Adrenal gland (tissue), 12 donors: ENCODE results near the gene CASTOR1. TPM values are rescaled to one million over a fixed set of nuclear protein-coding genes. Genes with fewer than 3 reads are reported as not detected.

Source experiments
- DNase-seq, 7 donors: peaks; one replicate each; pipeline ENCODE4 v3.0.0-alpha.2; 2019 to 2020
- H3K27ac ChIP-seq, 5 donors: fragments of 200-600 bp; sonication (generic) in 4 of 5; 1 replicate in 3 of 5; 2 replicates in 2 of 5; pipeline versions ENCODE4 v1.5.1 to v1.8.0; 2016 to 2020; ENCODE audit warnings: mild to moderate bottlenecking in 1 of 5
- H3K27me3 ChIP-seq: fragments of 200-600 bp; 2 replicates; pipeline ENCODE4 v1.8.0; 2021
- H3K36me3 ChIP-seq, 2 donors: fragments of 200-600 bp; replicated peaks in 1 of 2; 1 replicate in 1 of 2; 2 replicates in 1 of 2; pipeline versions ENCODE4 v1.5.1 to v1.8.0; 2018 to 2022
- H3K4me1 ChIP-seq, 2 donors: fragments of 200-600 bp; replicated peaks in 1 of 2; 1 replicate in 1 of 2; 2 replicates in 1 of 2; pipeline versions ENCODE4 v1.5.1 to v1.8.0; 2018 to 2021
- H3K4me3 ChIP-seq, 4 donors: fragments of 200-600 bp; sonication (generic) in 3 of 4; one replicate each; pipeline ENCODE4 v1.5.1; 2016 to 2018
- H3K9me3 ChIP-seq, 3 donors: fragments of 200-600 bp; sonication (generic) in 1 of 3; replicated peaks in 1 of 3; 1 replicate in 2 of 3; 2 replicates in 1 of 3; pipeline versions ENCODE4 v1.5.1 to v1.8.0; 2016 to 2021
- POLR2A ChIP-seq, 2 donors: fragments of 450-650 bp; IDR thresholded peaks; one replicate each; pipeline ENCODE4 v1.6.1; 2017; ENCODE audit warnings: antibody characterized with exemption in 2 of 2, mild to moderate bottlenecking in 2 of 2, moderate library complexity in 1 of 2
- WGBS, 4 donors: extraction: QIAGEN DNeasy Blood & Tissue Kit in 2 of 4; methylation state at CpG; one replicate each; pipeline versions ENCODE4 v1.1.5 to v1.1.7; 2013 to 2017; 5-methylcytosine and 5-hydroxymethylcytosine counted together
- intact Hi-C, 2 donors: fragments of 100-400 bp; cut with DNase I; formaldehyde crosslinking; loops; one replicate each; pipeline versions ENCODE4 v1.14.1 to v1.15.0; 2022 to 2023
- polyA plus RNA-seq, 3 donors: library from polyadenylated mRNA; stranded (reverse); fragments of 200-250 nt in 2 of 3; fragments of 350-450 nt in 1 of 3; fragmentation: Illumina TruSeq in 1 of 3; extraction: RNeasy Lipid Tissue Mini Kit (QIAGEN cat#74804) in 1 of 3; gene quantifications; one replicate each; pipeline ENCODE4 v1.2.3, GENCODE V29; 2013 to 2014
- total RNA-seq, 9 donors: library from RNA; depleted of rRNA in 4 of 9; stranded (reverse); fragments of >200 nt in 4 of 9; fragments of 120-200 nt in 1 of 9; fragmentation: NEBNext Ultra II Directional in 1 of 9; extraction: Animal tissue kit (Norgen Biotek cat#: 25700) in 1 of 9; gene quantifications; one replicate each; pipeline versions ENCODE4 v1.1.0 to v1.2.4, GENCODE V29; 2013 to 2023
- TF ChIP-seq, protein P1 (sequence below), 6 experiments: fragments of 450-650 bp in 4 of 6; fragments of 200-600 bp in 2 of 6; sonication (generic) in 1 of 6; IDR thresholded peaks; 1 replicate in 5 of 6; 2 replicates in 1 of 6; pipeline versions ENCODE4 v1.5.1 to v1.8.0; 2016 to 2021; ENCODE audit warnings: antibody characterized with exemption in 6 of 6, mild to moderate bottlenecking in 2 of 6, moderate library complexity in 1 of 6
- donor health status: healthy with polysubstance abuse.
- donor health status: Bipolar disorder and iron deficiency.
- donor health status: DM: yes; HTN: yes; CAD: no.
- donor health status: DM: no; HTN: no; CAD: no.
- donor health status: DM: no; HTN: no; CAD: no.
- donor health status: DM: yes; HTN: yes; CAD: no.

CASTOR1 gene
- total and polyA plus RNA-seq, 12 donors, result 2.4 to 20.1 (median 15.0) TPM

DNA sequence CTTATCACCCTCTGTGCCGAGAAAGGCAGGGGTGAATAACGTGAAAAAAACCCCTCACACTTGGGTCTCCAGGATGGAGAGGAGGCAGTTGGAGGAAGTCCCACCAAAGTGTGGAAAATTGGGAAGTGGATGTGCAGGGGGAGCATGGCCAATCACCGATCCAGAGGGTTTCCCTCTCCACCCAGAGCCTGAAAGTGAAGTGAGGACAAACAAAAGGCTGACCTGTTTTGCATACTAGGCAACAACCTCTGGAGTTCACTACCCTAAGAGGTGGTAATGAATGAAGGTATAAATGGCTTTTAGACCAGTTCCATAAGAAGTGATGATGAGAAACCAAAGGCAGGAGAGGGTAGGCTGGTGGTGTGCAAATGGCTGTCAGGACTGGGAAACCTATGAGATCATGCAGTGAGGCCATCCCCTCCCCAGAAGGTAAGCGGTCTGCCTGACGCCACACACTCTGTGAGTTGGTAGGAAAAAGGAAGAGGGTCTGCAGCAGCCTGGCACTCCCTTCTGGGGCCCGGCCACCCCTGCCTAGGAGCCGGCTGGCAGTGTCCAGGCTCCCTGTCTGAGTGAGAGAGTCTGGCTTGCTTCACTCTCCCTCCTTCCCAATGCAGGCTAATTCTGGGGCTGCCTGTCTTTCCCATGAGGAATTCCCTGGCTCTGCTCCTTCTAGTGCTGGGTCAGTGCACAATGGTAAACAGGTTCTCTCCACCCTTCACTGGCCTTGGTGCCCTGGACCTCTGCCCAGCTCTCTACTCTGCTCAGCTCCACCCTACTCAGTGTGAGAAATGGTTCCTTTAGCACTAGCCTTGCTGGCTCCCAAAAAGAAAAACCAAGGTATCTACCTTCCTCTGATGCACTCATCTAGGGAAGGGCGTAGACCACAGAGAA is 21.8 kb upstream of the CASTOR1 start:
- H3K4me3 ChIP-seq, result peak overlapping the region in 1 of 4 donors; percentile 8
- intact Hi-C loops, result no loop called here
- peak; percentile 76 to 92 (median 91) for DNase-seq
- 39 to 59% (median 50%) methylated on average over 8 of the region's 8 CpGs for WGBS, 4 donors
- no peaks in the 10 kb centered on the region for H3K27me3 ChIP-seq
- H3K27ac ChIP-seq, result peak overlapping the region; percentile 49 to 87 (median 74)
- no peaks in the 10 kb centered on the region for H3K9me3 ChIP-seq
- H3K36me3 ChIP-seq, result no peaks in the 10 kb centered on the region
- peak in 1 of 2 donors; percentile 56 for TF ChIP-seq POLR2A (IDR thresholded peaks at IDR 0.05)
- TF ChIP-seq, protein P1, sequence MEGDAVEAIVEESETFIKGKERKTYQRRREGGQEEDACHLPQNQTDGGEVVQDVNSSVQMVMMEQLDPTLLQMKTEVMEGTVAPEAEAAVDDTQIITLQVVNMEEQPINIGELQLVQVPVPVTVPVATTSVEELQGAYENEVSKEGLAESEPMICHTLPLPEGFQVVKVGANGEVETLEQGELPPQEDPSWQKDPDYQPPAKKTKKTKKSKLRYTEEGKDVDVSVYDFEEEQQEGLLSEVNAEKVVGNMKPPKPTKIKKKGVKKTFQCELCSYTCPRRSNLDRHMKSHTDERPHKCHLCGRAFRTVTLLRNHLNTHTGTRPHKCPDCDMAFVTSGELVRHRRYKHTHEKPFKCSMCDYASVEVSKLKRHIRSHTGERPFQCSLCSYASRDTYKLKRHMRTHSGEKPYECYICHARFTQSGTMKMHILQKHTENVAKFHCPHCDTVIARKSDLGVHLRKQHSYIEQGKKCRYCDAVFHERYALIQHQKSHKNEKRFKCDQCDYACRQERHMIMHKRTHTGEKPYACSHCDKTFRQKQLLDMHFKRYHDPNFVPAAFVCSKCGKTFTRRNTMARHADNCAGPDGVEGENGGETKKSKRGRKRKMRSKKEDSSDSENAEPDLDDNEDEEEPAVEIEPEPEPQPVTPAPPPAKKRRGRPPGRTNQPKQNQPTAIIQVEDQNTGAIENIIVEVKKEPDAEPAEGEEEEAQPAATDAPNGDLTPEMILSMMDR (IDR thresholded peaks at IDR 0.05), result no peak
- peaks cover 68 to 93% of the 10 kb centered on the region in 2 donors for H3K4me1 ChIP-seq

DNA sequence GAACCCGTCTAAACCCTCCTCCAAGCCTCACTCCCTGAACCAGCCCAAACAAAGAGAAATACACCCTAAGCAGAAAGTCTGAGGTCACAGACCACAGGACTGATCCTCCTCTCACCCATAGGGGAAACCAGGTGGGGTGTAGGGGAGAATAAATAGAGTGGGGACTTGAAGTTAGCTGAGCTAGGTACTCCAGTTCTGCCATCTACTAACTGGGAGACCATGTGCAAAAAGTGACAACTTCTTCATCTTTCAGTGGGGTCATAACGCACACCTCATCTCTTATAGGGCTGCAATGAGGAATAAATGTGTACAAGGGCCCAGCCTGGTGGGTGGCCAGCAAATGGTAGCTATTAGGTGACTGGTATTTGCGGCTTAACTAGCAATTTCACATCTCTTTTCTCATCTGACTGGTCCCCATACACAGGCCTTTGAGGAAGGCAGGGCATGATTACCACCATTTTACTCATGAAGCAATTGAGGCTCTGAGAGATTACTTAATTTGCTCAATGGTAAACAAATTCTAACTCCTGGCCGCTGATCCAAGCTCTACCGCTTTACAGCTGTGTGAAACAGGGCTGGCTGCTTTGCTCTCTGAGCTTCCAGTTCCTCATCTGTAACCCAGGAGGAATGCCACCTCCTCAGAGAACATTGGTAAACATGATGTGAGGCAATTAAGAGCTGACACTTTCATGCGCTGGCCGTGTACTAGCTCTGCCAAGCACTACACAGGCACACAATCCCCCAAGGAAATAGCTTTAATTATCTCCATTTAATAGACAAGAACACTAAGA is 20.8 kb upstream of the CASTOR1 start:
- intact Hi-C loops, result no loop called here
- Histone ChIP-seq H3K9me3 (no peaks in the 10 kb centered on the region), H3K4me3 (no peak overlapping the region), H3K36me3 (no peaks in the 10 kb centered on the region), H3K27me3 (no peaks in the 10 kb centered on the region), H3K27ac (peak overlapping the region in 4 of 5 donors; percentile 14 to 87 (median 63)), H3K4me1 (peaks cover 72 to 93% of the 10 kb centered on the region in 2 donors)
- no peak for TF ChIP-seq POLR2A (IDR thresholded peaks at IDR 0.05)
- TF ChIP-seq, protein P1 (IDR thresholded peaks at IDR 0.05), result no peak
- peak in 1 of 7 donors; percentile 58 for DNase-seq
- WGBS, 4 donors, result 67 to 75% (median 70%) methylated on average over 7 of the region's 7 CpGs

DNA sequence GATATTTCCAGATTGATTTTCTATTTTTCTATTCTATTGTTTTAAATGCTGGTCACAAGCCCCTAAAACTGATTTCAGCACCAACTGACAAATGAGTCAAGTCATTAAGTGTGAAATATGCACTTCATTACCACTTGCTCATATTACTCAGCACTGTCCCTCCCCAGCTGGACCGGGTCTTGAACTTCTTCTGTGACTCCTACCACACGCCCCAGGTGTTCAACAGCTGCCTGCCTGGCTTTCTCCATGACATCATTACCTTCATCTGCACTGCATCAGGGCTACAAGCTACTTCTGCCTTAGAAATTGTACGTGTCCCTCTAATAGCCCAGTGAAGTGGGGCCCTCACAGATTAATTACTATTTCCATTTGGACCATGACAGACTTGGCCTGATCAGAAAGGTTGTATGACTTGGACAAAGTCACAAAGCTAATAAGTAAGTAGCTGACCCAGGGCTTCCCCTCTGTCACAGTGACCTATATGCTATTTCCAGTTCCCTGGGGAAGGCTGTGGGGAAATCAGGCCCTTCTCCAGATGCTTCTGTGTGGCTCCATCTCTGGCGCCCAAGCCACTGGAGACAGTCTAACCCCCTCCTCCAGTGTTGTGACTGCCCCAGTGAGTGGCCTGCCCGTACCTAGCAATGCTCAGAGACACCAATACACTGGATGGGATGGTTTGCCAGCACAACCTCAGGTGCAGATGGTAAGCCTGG is 19.4 kb upstream of the CASTOR1 start:
- intact Hi-C loops, result no loop called here
- TF ChIP-seq, protein P1 (IDR thresholded peaks at IDR 0.05), result no peak
- no peak for TF ChIP-seq POLR2A (IDR thresholded peaks at IDR 0.05)
- H3K4me3 ChIP-seq, result no peak overlapping the region
- peaks cover 76 to 93% of the 10 kb centered on the region in 2 donors for H3K4me1 ChIP-seq
- 66 to 80% (median 78%) methylated on average over 4 to 5 of the region's 5 CpGs for WGBS, 4 donors
- H3K36me3 ChIP-seq, result no peaks in the 10 kb centered on the region
- no peaks in the 10 kb centered on the region for H3K27me3 ChIP-seq
- H3K9me3 ChIP-seq, result no peaks in the 10 kb centered on the region
- no peak for DNase-seq
- peak overlapping the region in 2 of 5 donors; percentile 77 to 87 for H3K27ac ChIP-seq
